IMR-90 (cell line): ENCODE results near the gene MAST3. TPM values are rescaled to one million over a fixed set of nuclear protein-coding genes. Genes with fewer than 3 reads are reported as not detected.

Experiments used
- ATAC-seq: fragments of 200-7000 bp; cut with Tn5 transposase; 2 replicates; pipeline ENCODE4 v1.9.1; 2020; ENCODE audit warnings: low read depth, mild to moderate bottlenecking, moderate library complexity
- BruUV-seq: library from RNA; stranded (reverse); fragments of 400-500 nt; replicated peaks from 2 replicates; lab custom pipeline; 2021; lab: Mats Ljungman, UMichigan
- CTCF ChIA-PET: fragments of 300-600 bp; formaldehyde crosslinking; extraction: SDS; loops from one replicate; lab custom pipeline; 2021; ENCODE audit warnings: antibody characterized with exemption; lab: Yijun Ruan, JAX
- POLR2A ChIA-PET: fragments of 300-600 bp; sonication (Branson Sonifier 250); formaldehyde crosslinking; loops from one replicate; lab custom pipeline; 2022; ENCODE audit warnings: antibody characterized with exemption; ENCODE audit not compliant: unreplicated experiment; lab: Charles Lee
- DNase-seq: peaks from one replicate; pipeline ENCODE4 v3.0.0; 2013
- H2AFZ ChIP-seq: replicated peaks from 2 replicates; pipeline ENCODE3; 2013; ENCODE audit warnings: low read length, mild to moderate bottlenecking; ENCODE audit not compliant: poor library complexity
- H2AK5ac ChIP-seq: 2 replicates; pipeline ENCODE4 v1.6.1; 2013; ENCODE audit warnings: low read depth, low read length, inconsistent platforms
- H2AK9ac ChIP-seq: replicated peaks from 2 replicates; pipeline ENCODE3; 2013; ENCODE audit warnings: mild to moderate bottlenecking, low read depth, low read length, moderate library complexity; ENCODE audit not compliant: poor library complexity
- H2BK120ac ChIP-seq: 2 replicates; pipeline ENCODE4 v1.6.1; 2013; ENCODE audit warnings: low read depth, low read length, inconsistent platforms
- H2BK15ac ChIP-seq: 3 replicates; pipeline ENCODE4 v1.6.1; 2013; ENCODE audit warnings: low read depth, low read length, inconsistent platforms
- H2BK20ac ChIP-seq: 2 replicates; pipeline ENCODE4 v1.6.1; 2013; ENCODE audit warnings: low read depth, mild to moderate bottlenecking, inconsistent platforms, low read length, moderate library complexity
- H2BK5ac ChIP-seq: 2 replicates; pipeline ENCODE4 v1.6.1; 2013; ENCODE audit warnings: mild to moderate bottlenecking, low read depth, low read length, inconsistent platforms; ENCODE audit not compliant: poor library complexity, severe bottlenecking
- H3K14ac ChIP-seq: replicated peaks from 2 replicates; pipeline ENCODE4 v1.6.1; 2013; ENCODE audit warnings: low read depth, low read length, inconsistent platforms
- H3K18ac ChIP-seq: 2 replicates; pipeline ENCODE4 v1.6.1; 2013; ENCODE audit warnings: low read depth, low read length, control low read depth
- H3K23ac ChIP-seq: 2 replicates; pipeline ENCODE4 v1.6.1; 2013; ENCODE audit warnings: low read depth, low read length, inconsistent platforms
- H3K27ac ChIP-seq: 2 replicates; pipeline ENCODE4 v1.5.1; 2013; ENCODE audit warnings: mild to moderate bottlenecking, control low read depth, low read length; ENCODE audit not compliant: insufficient read depth
- H3K27me3 ChIP-seq: 2 replicates; pipeline ENCODE4 v1.6.1; 2013; ENCODE audit warnings: low read length; ENCODE audit not compliant: control insufficient read depth, insufficient read depth
- H3K36me3 ChIP-seq: 2 replicates; pipeline ENCODE4 v1.6.1; 2013; ENCODE audit warnings: low read length, mixed read lengths; ENCODE audit not compliant: control insufficient read depth, insufficient read depth
- H3K4ac ChIP-seq: 2 replicates; pipeline ENCODE4 v1.6.1; 2013; ENCODE audit warnings: low read depth, low read length, inconsistent platforms
- H3K4me1 ChIP-seq: 2 replicates; pipeline ENCODE4 v1.6.1; 2013; ENCODE audit warnings: low read length, mixed read lengths; ENCODE audit not compliant: control insufficient read depth, insufficient read depth
- H3K4me2 ChIP-seq: 2 replicates; pipeline ENCODE4 v1.6.1; 2013; ENCODE audit warnings: low read depth, mild to moderate bottlenecking, control low read depth, low read length, moderate library complexity
- H3K4me3 ChIP-seq: 2 replicates; pipeline ENCODE4 v1.5.1; 2013; ENCODE audit warnings: low read depth, mild to moderate bottlenecking, control low read depth, low read length, moderate library complexity; ENCODE audit not compliant: insufficient read depth
- H3K56ac ChIP-seq: 2 replicates; pipeline ENCODE4 v1.6.1; 2013; ENCODE audit warnings: low read length, inconsistent platforms; ENCODE audit not compliant: insufficient read depth; ENCODE audit errors: extremely low read depth
- H3K79me1 ChIP-seq, 2 experiments: 2 replicates each; pipeline ENCODE4 v1.6.1; 2013; ENCODE audit warnings: low read length in 2 of 2, inconsistent platforms in 1 of 2, low read depth in 1 of 2
- H3K9ac ChIP-seq: 2 replicates; pipeline ENCODE4 v1.6.1; 2013; ENCODE audit warnings: low read depth, low read length, control low read depth
- H3K9me1 ChIP-seq: 2 replicates; pipeline ENCODE4 v1.6.1; 2013; ENCODE audit warnings: low read length, inconsistent platforms; ENCODE audit not compliant: insufficient read depth
- H3K9me3 ChIP-seq: 2 replicates; pipeline ENCODE4 v1.6.1; 2013; ENCODE audit warnings: low read length; ENCODE audit not compliant: control insufficient read depth, insufficient read depth
- H4K20me1 ChIP-seq: 2 replicates; pipeline ENCODE4 v1.6.1; 2013; ENCODE audit warnings: low read length, inconsistent platforms; ENCODE audit not compliant: insufficient read depth
- H4K5ac ChIP-seq: 2 replicates; pipeline ENCODE4 v1.6.1; 2013; ENCODE audit warnings: mild to moderate bottlenecking, low read depth, low read length, control low read depth
- H4K8ac ChIP-seq, 2 experiments: 2 replicates each; pipeline ENCODE4 v1.6.1; 2013; ENCODE audit warnings: low read depth in 2 of 2, low read length in 2 of 2, control low read depth in 1 of 2, inconsistent platforms in 1 of 2
- H4K91ac ChIP-seq: 2 replicates; pipeline ENCODE4 v1.6.1; 2013; ENCODE audit warnings: low read depth, low read length, inconsistent platforms; ENCODE audit not compliant: insufficient read depth
- CTCF ChIP-seq: conservative IDR thresholded peaks from 2 replicates; pipeline ENCODE4 v1.5.1; 2012; ENCODE audit warnings: mild to moderate bottlenecking, low read depth, low read length, improper control_type of control experiment
- FOS ChIP-seq: fragments of 150-350 bp; IDR thresholded peaks from 2 replicates; pipeline ENCODE4 v1.6.1; 2016; ENCODE audit warnings: low read depth, low read length
- MXI1 ChIP-seq: IDR thresholded peaks from 2 replicates; pipeline ENCODE4 v1.6.1; 2012; ENCODE audit warnings: low read depth, mild to moderate bottlenecking, low read length, moderate library complexity, borderline replicate concordance
- NFE2L2 ChIP-seq: fragments of 150-350 bp; IDR thresholded peaks from 2 replicates; pipeline ENCODE4 v1.6.1; 2016; ENCODE audit warnings: low read depth, mild to moderate bottlenecking, low read length
- POLR2A ChIP-seq: IDR thresholded peaks from 2 replicates; pipeline ENCODE4 v1.6.1; 2012; ENCODE audit warnings: mild to moderate bottlenecking, low read depth, low read length
- WGBS, 2 experiments: methylation state at CpG; one replicate each; pipeline versions ENCODE4 v1.1.5 to v1.1.7; 2013; ENCODE audit warnings: missing lambda C conversion rate in 2 of 2; ENCODE audit not compliant: insufficient read length in 1 of 2; ENCODE audit errors: extremely low coverage in 2 of 2; 5-methylcytosine and 5-hydroxymethylcytosine counted together
- dilution Hi-C: fragments of 300-500 bp; cut with HindIII; formaldehyde crosslinking; loops from one replicate; pipeline ENCODE4 v1.14.3; 2018; ENCODE audit warnings: low sequenced_read_pairs; ENCODE audit not compliant: unreplicated experiment
- in situ Hi-C: fragments of 300-500 bp; cut with MboI; formaldehyde crosslinking; loops from 3 replicates; pipeline ENCODE4 v1.14.3; 2019; ENCODE audit warnings: low sequenced_read_pairs, inconsistent platforms, mixed read lengths
- intact Hi-C: fragments of 100-400 bp; cut with micrococcal nuclease; formaldehyde crosslinking; loops from 2 replicates; pipeline ENCODE4 v1.10.0; 2022
- polyA plus RNA-seq, 3 experiments: library from polyadenylated mRNA; depleted of rRNA; stranded (reverse); fragments of >200 nt; gene quantifications; 2 replicates each; pipeline ENCODE4 v1.2.3, GENCODE V29; 2012; ENCODE audit warnings: low replicate concordance in 1 of 3
- total RNA-seq: library from RNA; depleted of rRNA; stranded (reverse); fragments of >200 nt; gene quantifications from 2 replicates; pipeline ENCODE4 v1.2.3, GENCODE V29; 2012

The MAST3 gene
- total and polyA plus RNA-seq, 2 of the 4 experiments (the other 2 are of a cell fraction) = 1.3 to 4.3 TPM

DNA sequence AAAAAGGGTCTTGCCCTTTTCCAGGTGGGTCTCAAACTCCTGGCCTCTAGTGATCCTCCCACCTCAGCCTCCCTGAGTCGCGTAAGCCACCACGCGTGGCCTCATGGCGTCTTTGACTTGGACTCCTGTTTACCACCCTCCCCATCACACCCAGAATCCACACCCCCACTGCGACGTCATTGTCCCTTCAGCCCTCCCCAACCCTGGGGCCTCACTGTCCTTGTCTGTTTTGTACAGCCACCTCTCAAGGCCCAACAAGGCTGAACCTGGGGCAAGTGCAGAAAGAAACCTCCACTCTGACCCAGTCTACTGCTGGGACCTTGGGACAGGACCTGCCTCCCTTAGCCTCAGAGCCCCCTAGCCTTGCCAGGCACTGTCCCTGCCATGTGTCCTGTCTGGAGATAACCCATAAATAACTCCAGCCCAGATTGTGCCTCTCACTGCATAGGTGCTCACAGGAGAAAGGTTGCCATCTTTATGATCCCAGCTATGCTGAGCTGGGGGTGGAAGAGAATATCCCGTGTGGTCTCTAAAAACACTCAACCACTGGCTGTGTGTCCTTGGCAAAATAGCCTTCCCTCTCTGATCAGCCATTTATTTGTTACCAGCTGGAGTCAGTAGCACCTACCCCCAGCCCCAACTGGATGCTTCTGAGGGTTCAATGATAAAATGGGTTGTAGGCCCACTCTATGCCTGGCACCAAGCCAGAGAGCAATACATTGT lies 74.2 kb downstream of the MAST3 start:
- Histone ChIP-seq H4K20me1 (no peaks in the 10 kb centered on the region), H4K5ac (no peak overlapping the region), H3K4me1 (peaks cover 3% of the 10 kb centered on the region; the same call in 1 of the 2 replicates), H3K14ac (no peak overlapping the region), H3K4me2 (no peak overlapping the region), H3K27me3 (peaks cover 4% of the 10 kb centered on the region; the same call in 1 of the 2 replicates), H3K56ac (no peak overlapping the region), H2BK120ac (no peak overlapping the region), H2AFZ (no peak overlapping the region), H3K79me1 (no peaks in the 10 kb centered on the region), H2BK15ac (no peak overlapping the region), H3K18ac (no peak overlapping the region), H2AK5ac (no peak overlapping the region), H4K91ac (no peak overlapping the region), H2BK20ac (no peak overlapping the region), H3K27ac (no peak overlapping the region), H2BK5ac (no peak overlapping the region), H3K9me3 (no peaks in the 10 kb centered on the region), H3K9me1 (0 out of 2 replicates have a peak, but pooled peaks cover 2% of the 10 kb centered on the region), H3K23ac (no peak overlapping the region), H4K8ac (no peak overlapping the region), H3K4me3 (no peak overlapping the region), H3K36me3 (peaks cover 18% of the 10 kb centered on the region), H3K4ac (no peak overlapping the region), H3K9ac (no peak overlapping the region), H2AK9ac (no peak overlapping the region)
- no TSS peak for BruUV-seq
- WGBS, 2 experiments = 98% methylated on average over 7 of the region's 8 CpGs; no CpG with 5 or more reads in 1 of the 2 experiments
- ChIA-PET CTCF (no interaction called here), POLR2A (no interaction called here)
- dilution Hi-C loops (no loop called here), in situ Hi-C loops (no loop called here), intact Hi-C loops (loop anchor here (5.0 kb wide), 2 partner anchors 81 to 164 kb away; partner anchors contain the start of gene ARRDC2)
- ATAC-seq (no peak), DNase-seq (no peak)
- TF ChIP-seq FOS = no peak
- TF ChIP-seq NFE2L2 = no peak
- no peak for TF ChIP-seq POLR2A
- no peak for TF ChIP-seq CTCF
- no peak for TF ChIP-seq MXI1
